ENCODE measurements around the gene EML2.

DNA sequence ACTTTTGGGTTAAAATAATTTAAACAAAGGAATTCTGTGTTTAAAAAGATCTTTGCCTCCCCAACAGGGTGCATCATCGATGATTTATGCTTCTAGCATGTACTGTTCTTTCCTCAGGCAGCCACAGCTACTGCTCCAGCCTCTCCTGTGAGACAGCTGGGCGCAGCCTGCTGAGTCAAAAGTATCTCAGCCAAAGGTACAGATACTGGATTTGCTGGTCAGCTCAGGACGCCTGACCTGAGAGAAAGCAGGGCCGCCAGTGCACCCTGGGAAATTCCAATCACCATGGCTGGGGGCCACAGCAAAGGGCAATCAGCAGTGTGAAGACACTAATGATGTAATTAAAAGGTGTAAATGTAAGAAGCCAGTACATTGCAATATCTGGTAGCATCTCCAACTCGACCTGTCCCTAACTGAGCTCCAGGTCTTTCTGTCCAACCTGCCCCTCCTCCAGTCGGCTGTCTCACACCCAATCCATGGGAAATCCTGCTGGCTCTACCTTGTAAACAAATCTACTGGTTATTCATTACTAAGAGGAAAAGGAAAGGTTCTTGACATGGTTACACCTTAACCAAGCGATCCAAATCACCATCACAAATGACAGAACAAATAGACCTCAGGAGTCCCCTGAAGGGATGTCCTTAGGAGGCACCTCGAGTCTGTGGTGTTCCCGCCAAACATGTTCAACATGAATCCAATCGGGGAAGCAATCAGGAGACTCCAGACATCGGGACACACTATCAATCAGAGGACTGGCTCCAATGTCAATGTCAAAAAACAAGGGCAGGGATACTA is 61.9 kb downstream of the EML2 start:
- TF ChIP-seq, protein P1, sequence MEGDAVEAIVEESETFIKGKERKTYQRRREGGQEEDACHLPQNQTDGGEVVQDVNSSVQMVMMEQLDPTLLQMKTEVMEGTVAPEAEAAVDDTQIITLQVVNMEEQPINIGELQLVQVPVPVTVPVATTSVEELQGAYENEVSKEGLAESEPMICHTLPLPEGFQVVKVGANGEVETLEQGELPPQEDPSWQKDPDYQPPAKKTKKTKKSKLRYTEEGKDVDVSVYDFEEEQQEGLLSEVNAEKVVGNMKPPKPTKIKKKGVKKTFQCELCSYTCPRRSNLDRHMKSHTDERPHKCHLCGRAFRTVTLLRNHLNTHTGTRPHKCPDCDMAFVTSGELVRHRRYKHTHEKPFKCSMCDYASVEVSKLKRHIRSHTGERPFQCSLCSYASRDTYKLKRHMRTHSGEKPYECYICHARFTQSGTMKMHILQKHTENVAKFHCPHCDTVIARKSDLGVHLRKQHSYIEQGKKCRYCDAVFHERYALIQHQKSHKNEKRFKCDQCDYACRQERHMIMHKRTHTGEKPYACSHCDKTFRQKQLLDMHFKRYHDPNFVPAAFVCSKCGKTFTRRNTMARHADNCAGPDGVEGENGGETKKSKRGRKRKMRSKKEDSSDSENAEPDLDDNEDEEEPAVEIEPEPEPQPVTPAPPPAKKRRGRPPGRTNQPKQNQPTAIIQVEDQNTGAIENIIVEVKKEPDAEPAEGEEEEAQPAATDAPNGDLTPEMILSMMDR (IDR thresholded peaks at IDR 0.05; ENCODE audit: borderline replicate concordance, extremely low read depth, low read length, poor library complexity, severe bottlenecking), result no peak
- no peak for TF ChIP-seq EZH2 (IDR thresholded peaks at IDR 0.05; ENCODE audit: borderline replicate concordance, low read depth, low read length, severe bottlenecking)
